ENCODE measurements around the gene SLC6A2.

GRCh38 chr16:55622930-55623561 is 32.7 kb upstream of the SLC6A2 start:
- TF ChIP-seq CTCF (conservative IDR thresholded peaks at IDR 0.05): peak; percentile 73
- TF ChIP-seq EZH2 (IDR thresholded peaks at IDR 0.05; ENCODE audit: low read depth): no peak

Measured in PC-9 (cell line).